HepG2 (cell line): ENCODE measurements around the gene CHID1. TPM values are rescaled to one million over a fixed set of nuclear protein-coding genes. Genes with fewer than 3 reads are reported as not detected.
A peak's percentile ranks its signal among the peaks of the same experiment; 100 is the strongest.

ENCODE experiments used
- BRF2 ChIP-seq: sonication (generic); formaldehyde crosslinking; IDR thresholded peaks from 2 replicates; pipeline ENCODE4 v1.8.1; 2022; ENCODE audit warnings: mild to moderate bottlenecking, missing genetic modification reagents
- DR1 ChIP-seq: sonication (generic); formaldehyde crosslinking; IDR thresholded peaks from 2 replicates; pipeline ENCODE4 v1.8.0; 2021; ENCODE audit warnings: mild to moderate bottlenecking, missing genetic modification reagents, inconsistent platforms
- EHMT2 ChIP-seq: fragments of 200-600 bp; sonication (generic); IDR thresholded peaks from 2 replicates; pipeline ENCODE4 v1.7.0; 2017; ENCODE audit warnings: antibody characterized with exemption, low read depth, low read length, borderline replicate concordance
- ETS1 ChIP-seq: sonication (generic); formaldehyde crosslinking; IDR thresholded peaks from 2 replicates; pipeline ENCODE4 v1.4.0; 2020; ENCODE audit warnings: missing genetic modification reagents
- GLI4 ChIP-seq: sonication (generic); formaldehyde crosslinking; IDR thresholded peaks from 2 replicates; pipeline ENCODE4 v1.5.1; 2020; ENCODE audit warnings: missing genetic modification reagents, mild to moderate bottlenecking, moderate library complexity, borderline replicate concordance
- GZF1 ChIP-seq: sonication (generic); formaldehyde crosslinking; IDR thresholded peaks from 2 replicates; pipeline ENCODE4 v1.5.1; 2020; ENCODE audit warnings: mild to moderate bottlenecking, missing genetic modification reagents
- IKZF4 ChIP-seq: sonication (generic); formaldehyde crosslinking; IDR thresholded peaks from 2 replicates; pipeline ENCODE4 v1.5.1; 2020; ENCODE audit warnings: borderline replicate concordance, mild to moderate bottlenecking, low read depth, missing genetic modification reagents; ENCODE audit errors: not compliant biosample characterization
- ISL2 ChIP-seq: sonication (generic); formaldehyde crosslinking; IDR thresholded peaks from 2 replicates; pipeline ENCODE4 v1.5.0; 2020; ENCODE audit warnings: missing genetic modification reagents
- KDM4B ChIP-seq: sonication (generic); formaldehyde crosslinking; IDR thresholded peaks from 2 replicates; pipeline ENCODE4 v1.4.0; 2020; ENCODE audit warnings: missing genetic modification reagents
- KLF9 ChIP-seq: IDR thresholded peaks from 2 replicates; pipeline ENCODE4 v1.6.1; 2016; ENCODE audit warnings: low read depth
- LRRFIP1 ChIP-seq: sonication (generic); formaldehyde crosslinking; conservative IDR thresholded peaks from 2 replicates; pipeline ENCODE4 v1.4.0; 2020; ENCODE audit warnings: missing genetic modification reagents
- NCOA2 ChIP-seq: sonication (generic); formaldehyde crosslinking; IDR thresholded peaks from 2 replicates; pipeline ENCODE4 v1.8.0; 2022; ENCODE audit warnings: inconsistent platforms
- POGK ChIP-seq: sonication (generic); formaldehyde crosslinking; conservative IDR thresholded peaks from 2 replicates; pipeline ENCODE4 v1.8.0; 2022; ENCODE audit warnings: mild to moderate bottlenecking, moderate library complexity, missing genetic modification reagents
- RFXANK ChIP-seq: IDR thresholded peaks from 2 replicates; pipeline ENCODE4 v1.6.1; 2016
- SIN3B ChIP-seq: fragments of 150-350 bp; IDR thresholded peaks from 2 replicates; pipeline ENCODE4 v1.6.1; 2014; ENCODE audit warnings: low read length
- ZBTB10 ChIP-seq: sonication (generic); formaldehyde crosslinking; IDR thresholded peaks from 2 replicates; pipeline ENCODE4 v1.4.0; 2020; ENCODE audit warnings: missing genetic modification reagents, borderline replicate concordance
- ZNF17 ChIP-seq: sonication (generic); formaldehyde crosslinking; IDR thresholded peaks from 2 replicates; pipeline ENCODE4 v1.5.0; 2020; ENCODE audit warnings: mild to moderate bottlenecking, missing genetic modification reagents
- ZNF460 ChIP-seq: sonication (generic); formaldehyde crosslinking; IDR thresholded peaks from 2 replicates; pipeline ENCODE4 v1.5.1; 2020; ENCODE audit warnings: missing genetic modification reagents, mild to moderate bottlenecking, borderline replicate concordance
- ZNF563 ChIP-seq: sonication (generic); formaldehyde crosslinking; IDR thresholded peaks from 2 replicates; pipeline ENCODE4 v1.8.0; 2022; ENCODE audit warnings: mild to moderate bottlenecking, moderate library complexity, missing genetic modification reagents
- ZNF883 ChIP-seq: sonication (generic); formaldehyde crosslinking; IDR thresholded peaks from 2 replicates; pipeline ENCODE4 v1.5.1; 2020; ENCODE audit warnings: mild to moderate bottlenecking, missing genetic modification reagents; ENCODE audit errors: not compliant biosample characterization
- polyA plus RNA-seq, 8 experiments: library from polyadenylated mRNA; depleted of rRNA in 3 of 8; stranded (reverse) in 7 of 8; unstranded in 1 of 8; fragments of >200 nt; fragmentation: Illumina TruSeq in 4 of 8; extraction: Trizol in 4 of 8; gene quantifications; 2 replicates each; pipeline versions ENCODE4 v1.2.1 to v1.2.3, GENCODE V29; 2011 to 2016; ENCODE audit warnings: low read depth in 4 of 8, missing spikeins in 1 of 8, mixed read lengths in 1 of 8; ENCODE audit not compliant: insufficient read depth in 1 of 8
- total RNA-seq, 5 experiments: library from RNA; depleted of rRNA; stranded (reverse); fragments of >200 nt; fragmentation: Illumina TruSeq; extraction: Trizol; gene quantifications; 2 replicates each; pipeline ENCODE4 v1.2.3, GENCODE V29; 2016; ENCODE audit warnings: low read depth in 1 of 5

The CHID1 gene
- total and polyA plus RNA-seq, 2 of the 13 experiments (the other 11 are each of a cell fraction or from before 2014, with no cell fraction given), result 65.1 to 93.6 TPM

GRCh38 chr11:844693-845644 is 65.6 kb downstream of the CHID1 start (continued):
- TF ChIP-seq IKZF4 (CRISPR knock-in tag), result no peak
- TF ChIP-seq GZF1, result no peak
- no peak for TF ChIP-seq KLF9
- no peak for TF ChIP-seq ZNF17
- TF ChIP-seq RFXANK (CRISPR knock-in tag), result no peak
- no peak for TF ChIP-seq ZNF563 (CRISPR knock-in tag)
- TF ChIP-seq ZNF883 (CRISPR knock-in tag), result peak; percentile 42
- no peak for TF ChIP-seq KDM4B (CRISPR knock-in tag)
- TF ChIP-seq POGK (CRISPR knock-in tag), result no peak
- no peak for TF ChIP-seq ETS1 (CRISPR knock-in tag)
- TF ChIP-seq ZNF460, result no peak
- no peak for TF ChIP-seq EHMT2
- TF ChIP-seq BRF2 (CRISPR knock-in tag), result no peak
- TF ChIP-seq ISL2 (CRISPR knock-in tag), result no peak
- no peak for TF ChIP-seq SIN3B
- TF ChIP-seq GLI4 (CRISPR knock-in tag), result no peak
- TF ChIP-seq LRRFIP1 (CRISPR knock-in tag), result no peak
- peak; percentile 23; the same call in 1 of the 2 replicates for TF ChIP-seq NCOA2 (CRISPR knock-in tag)
- no peak for TF ChIP-seq ZBTB10 (CRISPR knock-in tag)
- TF ChIP-seq DR1 (CRISPR knock-in tag), result no peak
